Neural cell (in vitro differentiated cells): ENCODE measurements around the gene INF2. TPM values are rescaled to one million over a fixed set of nuclear protein-coding genes. Genes with fewer than 3 reads are reported as not detected.

Source experiments
- H2AFZ ChIP-seq: fragments of 200-600, 300-800 bp; sonication (generic), shearing (Covaris generic); 2 replicates; pipeline ENCODE4 v1.6.0; 2014; ENCODE audit warnings: low read depth, mild to moderate bottlenecking, antibody characterized with exemption, low read length, moderate library complexity
- H3F3A ChIP-seq: fragments of 200-600 bp; shearing (Covaris generic); 2 replicates; pipeline ENCODE4 v1.6.1; 2016; ENCODE audit warnings: mild to moderate bottlenecking, moderate library complexity, mixed read lengths, antibody characterized with exemption, low read length; ENCODE audit not compliant: insufficient read depth, poor library complexity, severe bottlenecking
- H3K27ac ChIP-seq: fragments of 200-600, 300-800 bp; sonication (generic), shearing (Covaris generic); 2 replicates; pipeline ENCODE4 v1.5.1; 2014; ENCODE audit warnings: mild to moderate bottlenecking, low read length, moderate library complexity
- H3K27me3 ChIP-seq: fragments of 300-800, 200-600 bp; sonication (generic), shearing (Covaris generic); 2 replicates; pipeline ENCODE4 v1.6.0; 2014; ENCODE audit warnings: mild to moderate bottlenecking, low read depth, low read length, moderate library complexity; ENCODE audit not compliant: insufficient read depth
- H3K36me3 ChIP-seq: fragments of 300-800, 200-600 bp; sonication (generic), shearing (Covaris generic); 2 replicates; pipeline ENCODE4 v1.5.1; 2014; ENCODE audit warnings: mild to moderate bottlenecking, antibody characterized with exemption, low read length, moderate library complexity; ENCODE audit not compliant: insufficient read depth
- H3K4me2 ChIP-seq: fragments of 300-800, 200-600 bp; sonication (generic), shearing (Covaris generic); 2 replicates; pipeline ENCODE4 v1.6.0; 2014; ENCODE audit warnings: mild to moderate bottlenecking, low read length
- H3K4me3 ChIP-seq: fragments of 300-800, 200-600 bp; sonication (generic), shearing (Covaris generic); 2 replicates; pipeline ENCODE4 v1.5.1; 2014; ENCODE audit warnings: mild to moderate bottlenecking, low read length, moderate library complexity
- H3K79me2 ChIP-seq: fragments of 200-600 bp; shearing (Covaris generic); replicated peaks from 2 replicates; pipeline ENCODE4 v1.6.0; 2014; ENCODE audit warnings: mild to moderate bottlenecking, low read length, moderate library complexity; ENCODE audit not compliant: insufficient read depth
- H3K9ac ChIP-seq: fragments of 300-800, 200-600 bp; sonication (generic), shearing (Covaris generic); 2 replicates; pipeline ENCODE4 v1.6.1; 2016; ENCODE audit warnings: mild to moderate bottlenecking, low read length, mixed read lengths
- H3K9me2 ChIP-seq: fragments of 200-600 bp; shearing (Covaris generic); 2 replicates; pipeline ENCODE4 v1.6.1; 2016; ENCODE audit warnings: mild to moderate bottlenecking, low read length, mixed read lengths; ENCODE audit not compliant: insufficient read depth
- H3K9me3 ChIP-seq: fragments of 200-600, 300-800 bp; sonication (generic), shearing (Covaris generic); 2 replicates; pipeline ENCODE4 v1.6.1; 2016; ENCODE audit warnings: mild to moderate bottlenecking, mixed run types, low read length, moderate library complexity, mixed read lengths
- H4K20me1 ChIP-seq: fragments of 200-600 bp; shearing (Covaris generic); 2 replicates; pipeline ENCODE4 v1.6.1; 2016; ENCODE audit warnings: mild to moderate bottlenecking, mixed run types; ENCODE audit not compliant: insufficient read depth
- CTCF ChIP-seq: fragments of 450-650 bp; IDR thresholded peaks from 2 replicates; pipeline ENCODE4 v1.5.1; 2014; ENCODE audit warnings: antibody characterized with exemption, mild to moderate bottlenecking, moderate library complexity; ENCODE audit not compliant: poor library complexity, severe bottlenecking
- EP300 ChIP-seq: fragments of 450-650 bp; conservative IDR thresholded peaks from 2 replicates; pipeline ENCODE4 v1.6.1; 2014; ENCODE audit warnings: antibody characterized with exemption, mild to moderate bottlenecking, moderate library complexity; ENCODE audit not compliant: poor library complexity, severe bottlenecking
- EZH2 ChIP-seq: fragments of 200-600, 300-800 bp; shearing (Covaris generic), sonication (generic); IDR thresholded peaks from 2 replicates; pipeline ENCODE4 v1.6.1; 2014; ENCODE audit warnings: antibody characterized with exemption, low read length, borderline replicate concordance, mild to moderate bottlenecking; ENCODE audit not compliant: insufficient read depth, poor library complexity, severe bottlenecking
- MXI1 ChIP-seq: fragments of 450-650 bp; conservative IDR thresholded peaks from 2 replicates; pipeline ENCODE4 v1.6.1; 2014; ENCODE audit warnings: antibody characterized with exemption, mild to moderate bottlenecking; ENCODE audit not compliant: poor library complexity, severe bottlenecking
- POLR2AphosphoS5 ChIP-seq: IDR thresholded peaks from 2 replicates; pipeline ENCODE4 v1.6.1; 2012
- RAD21 ChIP-seq: fragments of 450-650 bp; conservative IDR thresholded peaks from 2 replicates; pipeline ENCODE4 v1.6.1; 2014; ENCODE audit warnings: antibody characterized with exemption, mild to moderate bottlenecking, moderate library complexity
- SMC3 ChIP-seq: fragments of 450-650 bp; conservative IDR thresholded peaks from 2 replicates; pipeline ENCODE4 v1.6.1; 2014; ENCODE audit warnings: antibody characterized with exemption, mild to moderate bottlenecking, moderate library complexity; ENCODE audit not compliant: poor library complexity
- TAF1 ChIP-seq: IDR thresholded peaks from 2 replicates; pipeline ENCODE4 v1.6.1; 2012; ENCODE audit warnings: low read depth
- polyA plus RNA-seq: library from polyadenylated mRNA; depleted of rRNA; stranded (reverse); fragments of >200 nt; gene quantifications from 2 replicates; pipeline ENCODE4 v1.2.3, GENCODE V29; 2014
- TF ChIP-seq, protein P1 (sequence below): IDR thresholded peaks from 2 replicates; pipeline ENCODE4 v1.6.1; 2012; ENCODE audit warnings: borderline replicate concordance

Gene INF2
- polyA plus RNA-seq, 1 donor from 2014 or later: 0.02 TPM

GRCh38 chr14:104707608-104708595 is 18.5 kb downstream of the INF2 start:
- no peaks in the 10 kb centered on the region for H3K36me3 ChIP-seq
- no peak overlapping the region for H3K4me3 ChIP-seq
- TF ChIP-seq SMC3 (no peak), RAD21 (no peak), EZH2 (no peak), MXI1 (no peak), POLR2AphosphoS5 (no peak), TAF1 (no peak), EP300 (no peak)
- TF ChIP-seq, protein P1, sequence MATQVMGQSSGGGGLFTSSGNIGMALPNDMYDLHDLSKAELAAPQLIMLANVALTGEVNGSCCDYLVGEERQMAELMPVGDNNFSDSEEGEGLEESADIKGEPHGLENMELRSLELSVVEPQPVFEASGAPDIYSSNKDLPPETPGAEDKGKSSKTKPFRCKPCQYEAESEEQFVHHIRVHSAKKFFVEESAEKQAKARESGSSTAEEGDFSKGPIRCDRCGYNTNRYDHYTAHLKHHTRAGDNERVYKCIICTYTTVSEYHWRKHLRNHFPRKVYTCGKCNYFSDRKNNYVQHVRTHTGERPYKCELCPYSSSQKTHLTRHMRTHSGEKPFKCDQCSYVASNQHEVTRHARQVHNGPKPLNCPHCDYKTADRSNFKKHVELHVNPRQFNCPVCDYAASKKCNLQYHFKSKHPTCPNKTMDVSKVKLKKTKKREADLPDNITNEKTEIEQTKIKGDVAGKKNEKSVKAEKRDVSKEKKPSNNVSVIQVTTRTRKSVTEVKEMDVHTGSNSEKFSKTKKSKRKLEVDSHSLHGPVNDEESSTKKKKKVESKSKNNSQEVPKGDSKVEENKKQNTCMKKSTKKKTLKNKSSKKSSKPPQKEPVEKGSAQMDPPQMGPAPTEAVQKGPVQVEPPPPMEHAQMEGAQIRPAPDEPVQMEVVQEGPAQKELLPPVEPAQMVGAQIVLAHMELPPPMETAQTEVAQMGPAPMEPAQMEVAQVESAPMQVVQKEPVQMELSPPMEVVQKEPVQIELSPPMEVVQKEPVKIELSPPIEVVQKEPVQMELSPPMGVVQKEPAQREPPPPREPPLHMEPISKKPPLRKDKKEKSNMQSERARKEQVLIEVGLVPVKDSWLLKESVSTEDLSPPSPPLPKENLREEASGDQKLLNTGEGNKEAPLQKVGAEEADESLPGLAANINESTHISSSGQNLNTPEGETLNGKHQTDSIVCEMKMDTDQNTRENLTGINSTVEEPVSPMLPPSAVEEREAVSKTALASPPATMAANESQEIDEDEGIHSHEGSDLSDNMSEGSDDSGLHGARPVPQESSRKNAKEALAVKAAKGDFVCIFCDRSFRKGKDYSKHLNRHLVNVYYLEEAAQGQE: no peak
- H3K79me2 ChIP-seq: no peaks in the 10 kb centered on the region
- no peak overlapping the region for H3K4me2 ChIP-seq
- no peaks in the 10 kb centered on the region for H3F3A ChIP-seq
- no peak overlapping the region for H3K27ac ChIP-seq
- H4K20me1 ChIP-seq: no peaks in the 10 kb centered on the region
- H3K9ac ChIP-seq: no peak overlapping the region
- no peak overlapping the region for H2AFZ ChIP-seq
- H3K27me3 ChIP-seq: no peaks in the 10 kb centered on the region
- peaks cover 3% of the 10 kb centered on the region for H3K9me3 ChIP-seq
- no peaks in the 10 kb centered on the region for H3K9me2 ChIP-seq

DNA sequence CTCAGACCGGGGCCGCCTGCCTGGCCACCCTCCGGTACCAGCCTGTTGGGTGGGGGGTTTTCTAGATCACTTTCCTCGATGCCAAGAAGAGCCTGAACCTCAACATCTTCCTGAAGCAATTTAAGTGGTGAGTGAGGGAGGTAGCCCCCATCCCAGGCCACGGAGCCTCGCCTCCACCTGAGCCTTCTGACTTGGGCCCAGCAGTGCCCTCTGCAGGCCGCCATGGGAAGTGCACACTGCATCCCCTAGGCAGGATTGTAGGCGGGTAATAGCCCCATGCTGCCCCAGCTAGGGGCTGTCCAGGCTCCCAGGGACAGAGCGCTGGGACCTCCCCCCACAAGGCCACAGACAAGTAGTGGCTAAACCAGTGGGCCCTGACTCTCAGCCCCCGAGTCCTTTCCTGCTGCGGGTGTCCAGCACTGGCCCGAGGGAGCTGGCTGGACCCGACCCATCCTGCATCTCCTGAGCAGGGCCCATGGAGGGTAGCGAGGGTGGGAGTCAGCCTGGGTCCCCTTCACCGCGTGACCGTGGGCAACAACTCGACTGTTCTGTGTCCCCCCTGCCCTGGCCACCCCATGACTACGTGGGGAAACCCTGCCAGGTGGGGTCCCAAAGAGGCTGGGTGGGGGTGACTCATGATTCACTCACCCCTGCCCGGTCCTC is 19.3 kb downstream of the INF2 start:
- no peak overlapping the region for H3K4me2 ChIP-seq
- no peaks in the 10 kb centered on the region for H3K79me2 ChIP-seq
- no peaks in the 10 kb centered on the region for H3K9me2 ChIP-seq
- TF ChIP-seq RAD21: peak; percentile 60
- TF ChIP-seq, protein P1: no peak
- peak; percentile 68 for TF ChIP-seq CTCF
- TF ChIP-seq SMC3: peak; percentile 66
- no peak overlapping the region for H3K9ac ChIP-seq
- H3K9me3 ChIP-seq: peaks cover 3% of the 10 kb centered on the region
- H3K27ac ChIP-seq: no peak overlapping the region
- no peaks in the 10 kb centered on the region for H3K36me3 ChIP-seq
- no peaks in the 10 kb centered on the region for H3F3A ChIP-seq
- H3K27me3 ChIP-seq: no peaks in the 10 kb centered on the region
- H2AFZ ChIP-seq: no peak overlapping the region
- no peaks in the 10 kb centered on the region for H4K20me1 ChIP-seq
- H3K4me3 ChIP-seq: no peak overlapping the region
